IMR-90 (cell line): Measurements from ENCODE around the gene ZNF716. TPM values are rescaled to one million over a fixed set of nuclear protein-coding genes. Genes with fewer than 3 reads are reported as not detected.
"Not testable (repeated sequence)": the region's sequence is repeated elsewhere in the genome, so short reads cannot be mapped to it uniquely, and the experiment has no call there.

Source experiments
- ATAC-seq: fragments of 200-7000 bp; cut with Tn5 transposase; 2 replicates; pipeline ENCODE4 v1.9.1; 2020; ENCODE audit warnings: low read depth, mild to moderate bottlenecking, moderate library complexity
- BruUV-seq: library from RNA; stranded (reverse); fragments of 400-500 nt; replicated peaks from 2 replicates; lab custom pipeline; 2021; lab: Mats Ljungman, UMichigan
- CTCF ChIA-PET: fragments of 300-600 bp; formaldehyde crosslinking; extraction: SDS; loops from one replicate; lab custom pipeline; 2021; ENCODE audit warnings: antibody characterized with exemption; lab: Yijun Ruan, JAX
- POLR2A ChIA-PET: fragments of 300-600 bp; sonication (Branson Sonifier 250); formaldehyde crosslinking; loops from one replicate; lab custom pipeline; 2022; ENCODE audit warnings: antibody characterized with exemption; ENCODE audit not compliant: unreplicated experiment; lab: Charles Lee
- DNase-seq: peaks from one replicate; pipeline ENCODE4 v3.0.0; 2013
- H2AFZ ChIP-seq: replicated peaks from 2 replicates; pipeline ENCODE3; 2013; ENCODE audit warnings: low read length, mild to moderate bottlenecking; ENCODE audit not compliant: poor library complexity
- H2AK5ac ChIP-seq: 2 replicates; pipeline ENCODE4 v1.6.1; 2013; ENCODE audit warnings: low read depth, low read length, inconsistent platforms
- H2AK9ac ChIP-seq: replicated peaks from 2 replicates; pipeline ENCODE3; 2013; ENCODE audit warnings: mild to moderate bottlenecking, low read depth, low read length, moderate library complexity; ENCODE audit not compliant: poor library complexity
- H2BK120ac ChIP-seq: 2 replicates; pipeline ENCODE4 v1.6.1; 2013; ENCODE audit warnings: low read depth, low read length, inconsistent platforms
- H2BK15ac ChIP-seq: 3 replicates; pipeline ENCODE4 v1.6.1; 2013; ENCODE audit warnings: low read depth, low read length, inconsistent platforms
- H2BK20ac ChIP-seq: 2 replicates; pipeline ENCODE4 v1.6.1; 2013; ENCODE audit warnings: low read depth, mild to moderate bottlenecking, inconsistent platforms, low read length, moderate library complexity
- H2BK5ac ChIP-seq: 2 replicates; pipeline ENCODE4 v1.6.1; 2013; ENCODE audit warnings: mild to moderate bottlenecking, low read depth, low read length, inconsistent platforms; ENCODE audit not compliant: poor library complexity, severe bottlenecking
- H3K14ac ChIP-seq: replicated peaks from 2 replicates; pipeline ENCODE4 v1.6.1; 2013; ENCODE audit warnings: low read depth, low read length, inconsistent platforms
- H3K18ac ChIP-seq: 2 replicates; pipeline ENCODE4 v1.6.1; 2013; ENCODE audit warnings: low read depth, low read length, control low read depth
- H3K23ac ChIP-seq: 2 replicates; pipeline ENCODE4 v1.6.1; 2013; ENCODE audit warnings: low read depth, low read length, inconsistent platforms
- H3K27ac ChIP-seq: 2 replicates; pipeline ENCODE4 v1.5.1; 2013; ENCODE audit warnings: mild to moderate bottlenecking, control low read depth, low read length; ENCODE audit not compliant: insufficient read depth
- H3K27me3 ChIP-seq: 2 replicates; pipeline ENCODE4 v1.6.1; 2013; ENCODE audit warnings: low read length; ENCODE audit not compliant: control insufficient read depth, insufficient read depth
- H3K36me3 ChIP-seq: 2 replicates; pipeline ENCODE4 v1.6.1; 2013; ENCODE audit warnings: low read length, mixed read lengths; ENCODE audit not compliant: control insufficient read depth, insufficient read depth
- H3K4ac ChIP-seq: 2 replicates; pipeline ENCODE4 v1.6.1; 2013; ENCODE audit warnings: low read depth, low read length, inconsistent platforms
- H3K4me1 ChIP-seq: 2 replicates; pipeline ENCODE4 v1.6.1; 2013; ENCODE audit warnings: low read length, mixed read lengths; ENCODE audit not compliant: control insufficient read depth, insufficient read depth
- H3K4me2 ChIP-seq: 2 replicates; pipeline ENCODE4 v1.6.1; 2013; ENCODE audit warnings: low read depth, mild to moderate bottlenecking, control low read depth, low read length, moderate library complexity
- H3K4me3 ChIP-seq: 2 replicates; pipeline ENCODE4 v1.5.1; 2013; ENCODE audit warnings: low read depth, mild to moderate bottlenecking, control low read depth, low read length, moderate library complexity; ENCODE audit not compliant: insufficient read depth
- H3K56ac ChIP-seq: 2 replicates; pipeline ENCODE4 v1.6.1; 2013; ENCODE audit warnings: low read length, inconsistent platforms; ENCODE audit not compliant: insufficient read depth; ENCODE audit errors: extremely low read depth
- H3K79me1 ChIP-seq, 2 experiments: 2 replicates each; pipeline ENCODE4 v1.6.1; 2013; ENCODE audit warnings: low read length in 2 of 2, inconsistent platforms in 1 of 2, low read depth in 1 of 2
- H3K9ac ChIP-seq: 2 replicates; pipeline ENCODE4 v1.6.1; 2013; ENCODE audit warnings: low read depth, low read length, control low read depth
- H3K9me1 ChIP-seq: 2 replicates; pipeline ENCODE4 v1.6.1; 2013; ENCODE audit warnings: low read length, inconsistent platforms; ENCODE audit not compliant: insufficient read depth
- H3K9me3 ChIP-seq: 2 replicates; pipeline ENCODE4 v1.6.1; 2013; ENCODE audit warnings: low read length; ENCODE audit not compliant: control insufficient read depth, insufficient read depth
- H4K20me1 ChIP-seq: 2 replicates; pipeline ENCODE4 v1.6.1; 2013; ENCODE audit warnings: low read length, inconsistent platforms; ENCODE audit not compliant: insufficient read depth
- H4K5ac ChIP-seq: 2 replicates; pipeline ENCODE4 v1.6.1; 2013; ENCODE audit warnings: mild to moderate bottlenecking, low read depth, low read length, control low read depth
- H4K8ac ChIP-seq, 2 experiments: 2 replicates each; pipeline ENCODE4 v1.6.1; 2013; ENCODE audit warnings: low read depth in 2 of 2, low read length in 2 of 2, control low read depth in 1 of 2, inconsistent platforms in 1 of 2
- H4K91ac ChIP-seq: 2 replicates; pipeline ENCODE4 v1.6.1; 2013; ENCODE audit warnings: low read depth, low read length, inconsistent platforms; ENCODE audit not compliant: insufficient read depth
- WGBS, 2 experiments: methylation state at CpG; one replicate each; pipeline versions ENCODE4 v1.1.5 to v1.1.7; 2013; ENCODE audit warnings: missing lambda C conversion rate in 2 of 2; ENCODE audit not compliant: insufficient read length in 1 of 2; ENCODE audit errors: extremely low coverage in 2 of 2; 5-methylcytosine and 5-hydroxymethylcytosine counted together
- dilution Hi-C: fragments of 300-500 bp; cut with HindIII; formaldehyde crosslinking; loops from one replicate; pipeline ENCODE4 v1.14.3; 2018; ENCODE audit warnings: low sequenced_read_pairs; ENCODE audit not compliant: unreplicated experiment
- in situ Hi-C: fragments of 300-500 bp; cut with MboI; formaldehyde crosslinking; loops from 3 replicates; pipeline ENCODE4 v1.14.3; 2019; ENCODE audit warnings: low sequenced_read_pairs, inconsistent platforms, mixed read lengths
- intact Hi-C: fragments of 100-400 bp; cut with micrococcal nuclease; formaldehyde crosslinking; loops from 2 replicates; pipeline ENCODE4 v1.10.0; 2022
- polyA plus RNA-seq, 3 experiments: library from polyadenylated mRNA; depleted of rRNA; stranded (reverse); fragments of >200 nt; gene quantifications; 2 replicates each; pipeline ENCODE4 v1.2.3, GENCODE V29; 2012; ENCODE audit warnings: low replicate concordance in 1 of 3
- total RNA-seq: library from RNA; depleted of rRNA; stranded (reverse); fragments of >200 nt; gene quantifications from 2 replicates; pipeline ENCODE4 v1.2.3, GENCODE V29; 2012

ZNF716 gene
- total and polyA plus RNA-seq, 2 of the 4 experiments (the other 2 are of a cell fraction): not detected

DNA sequence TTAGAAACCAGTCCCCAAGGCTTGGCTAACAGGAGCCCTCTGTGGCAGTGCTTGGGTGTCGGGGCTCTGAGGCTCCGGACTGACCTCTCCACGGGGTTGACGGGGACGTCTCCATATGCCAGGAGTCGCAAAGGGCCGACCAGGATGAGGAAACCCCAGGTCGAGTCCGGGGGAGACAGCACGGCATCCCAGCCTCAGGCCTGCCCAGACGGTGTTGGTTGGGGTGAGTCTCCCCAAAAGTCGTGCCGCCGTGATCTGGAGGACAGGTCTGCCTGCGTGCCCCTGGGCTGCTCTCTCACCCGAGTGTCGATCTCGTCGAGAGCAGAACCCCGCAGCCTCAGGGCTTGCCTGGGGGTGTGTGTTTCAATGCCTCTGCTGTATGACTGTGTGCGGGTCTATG is 35.0 kb downstream of the ZNF716 start:
- H2AFZ ChIP-seq, BruUV-seq, POLR2A ChIA-PET, H3K4me3 ChIP-seq, H2BK120ac ChIP-seq, H3K36me3 ChIP-seq, H3K27ac ChIP-seq, H4K20me1 ChIP-seq, H3K9me1 ChIP-seq, H2AK9ac ChIP-seq, H2AK5ac ChIP-seq, H3K27me3 ChIP-seq, H3K18ac ChIP-seq, H3K14ac ChIP-seq, dilution Hi-C loops, H3K56ac ChIP-seq, in situ Hi-C loops, H2BK15ac ChIP-seq, H4K5ac ChIP-seq, H3K9ac ChIP-seq, H3K4ac ChIP-seq, H3K4me2 ChIP-seq, H2BK5ac ChIP-seq, H3K4me1 ChIP-seq, H3K23ac ChIP-seq, intact Hi-C loops, H4K91ac ChIP-seq, ATAC-seq, DNase-seq, H3K79me1 ChIP-seq, H4K8ac ChIP-seq, CTCF ChIA-PET, H2BK20ac ChIP-seq: not testable (repeated sequence)
- WGBS, 2 experiments: 56% methylated on average over 4 of the region's 21 CpGs; no CpG with 5 or more reads in 1 of the 2 experiments
- peaks cover 31% of the 10 kb centered on the region for H3K9me3 ChIP-seq
